Right lobe of liver (tissue), 6 donors: ENCODE results near the gene LSS. TPM values are rescaled to one million over a fixed set of nuclear protein-coding genes. Genes with fewer than 3 reads are reported as not detected.

Source experiments
- ATAC-seq, 4 donors: fragments of 200-7000 bp; cut with Tn5 transposase; one replicate each; pipeline ENCODE4 v1.9.1; 2020; ENCODE audit warnings: mild to moderate bottlenecking in 4 of 4, moderate library complexity in 4 of 4
- DNase-seq, 3 donors: peaks; one replicate each; pipeline ENCODE4 v3.0.0-alpha.2; 2020
- H3K27ac ChIP-seq, 3 donors: fragments of 200-600 bp; one replicate each; pipeline ENCODE4 v1.8.0; 2022
- H3K27me3 ChIP-seq, 2 donors: fragments of 200-600 bp; one replicate each; pipeline ENCODE4 v1.8.0; 2022
- H3K36me3 ChIP-seq, 4 donors: fragments of 200-600 bp; sonication (generic) in 1 of 4; one replicate each; pipeline versions ENCODE4 v1.5.1 to v1.8.0; 2017 to 2022; ENCODE audit warnings: control low read depth in 1 of 4
- H3K4me1 ChIP-seq, 4 donors: fragments of 200-600 bp; sonication (generic) in 1 of 4; one replicate each; pipeline versions ENCODE4 v1.5.1 to v1.8.0; 2017 to 2022; ENCODE audit warnings: control low read depth in 1 of 4
- H3K4me3 ChIP-seq, 3 donors: fragments of 200-600 bp; one replicate each; pipeline ENCODE4 v1.8.0; 2022
- H3K9me3 ChIP-seq, 4 donors: fragments of 200-600 bp; sonication (generic) in 1 of 4; one replicate each; pipeline versions ENCODE4 v1.5.1 to v1.8.0; 2017 to 2022; ENCODE audit warnings: control low read depth in 1 of 4
- CTCF ChIP-seq, 4 donors: fragments of 200-600 bp in 3 of 4; fragments of 450-650 bp in 1 of 4; IDR thresholded peaks; one replicate each; pipeline versions ENCODE4 v1.5.1 to v1.8.0; 2016 to 2022; ENCODE audit warnings: antibody characterized with exemption in 4 of 4, mild to moderate bottlenecking in 2 of 4
- POLR2A ChIP-seq: fragments of 450-650 bp; IDR thresholded peaks from one replicate; pipeline ENCODE4 v1.6.1; 2017; ENCODE audit warnings: antibody characterized with exemption, mild to moderate bottlenecking
- WGBS: methylation state at CpG from one replicate; pipeline ENCODE4 v1.1.6; 2018; ENCODE audit warnings: low coverage, low lambda C conversion rate; ENCODE audit not compliant: insufficient coverage; ENCODE audit errors: missing lambda C conversion rate; 5-methylcytosine and 5-hydroxymethylcytosine counted together
- intact Hi-C, 2 donors: fragments of 100-400 bp; cut with DNase I; formaldehyde crosslinking; loops; one replicate each; pipeline versions ENCODE4 v1.11.2 to v1.14.1; 2022
- total RNA-seq, 6 experiments: library from RNA; depleted of rRNA in 2 of 6; stranded (reverse); fragments of >200 nt in 2 of 6; fragmentation: NEBNext Ultra II Directional in 3 of 6; extraction: Animal tissue kit (Norgen Biotek cat#: 25700) in 3 of 6; gene quantifications; one replicate each; pipeline versions ENCODE4 v1.1.0 to v1.2.4, GENCODE V29; 2016 to 2023
- donor health status: DM: no; HTN: yes; CAD: no.
- donor health status: DM: no; HTN: no; CAD: no.
- donor health status: DM: no; HTN: no; CAD: no.
- donor health status: DM: no; HTN: yes; CAD: no.
- donor health status: DM: no; HTN: yes; CAD: no.

The LSS gene
- total RNA-seq, 6 experiments from 2014 or later = 37.0 to 103 (median 59.6) TPM

- no peak for TF ChIP-seq CTCF (IDR thresholded peaks at IDR 0.05)
- no peak for TF ChIP-seq POLR2A
- ATAC-seq = no peak
- 24% methylated on average over 2 of the region's 13 CpGs for WGBS
- Histone ChIP-seq H3K9me3 (no peaks in the 10 kb centered on the region), H3K27ac (no peak overlapping the region), H3K4me3 (no peak overlapping the region), H3K4me1 (peaks cover 0 to 5% (median 2%) of the 10 kb centered on the region in 4 donors), H3K36me3 (peaks cover 0 to 60% (median 14%) of the 10 kb centered on the region in 4 donors), H3K27me3 (no peaks in the 10 kb centered on the region)
- peak in 1 of 3 donors; percentile 31 for DNase-seq
- intact Hi-C loops = no loop called here
Observed at GRCh38 chr21:46219591-46220239, 8.9 kb downstream of the LSS start.

DNA sequence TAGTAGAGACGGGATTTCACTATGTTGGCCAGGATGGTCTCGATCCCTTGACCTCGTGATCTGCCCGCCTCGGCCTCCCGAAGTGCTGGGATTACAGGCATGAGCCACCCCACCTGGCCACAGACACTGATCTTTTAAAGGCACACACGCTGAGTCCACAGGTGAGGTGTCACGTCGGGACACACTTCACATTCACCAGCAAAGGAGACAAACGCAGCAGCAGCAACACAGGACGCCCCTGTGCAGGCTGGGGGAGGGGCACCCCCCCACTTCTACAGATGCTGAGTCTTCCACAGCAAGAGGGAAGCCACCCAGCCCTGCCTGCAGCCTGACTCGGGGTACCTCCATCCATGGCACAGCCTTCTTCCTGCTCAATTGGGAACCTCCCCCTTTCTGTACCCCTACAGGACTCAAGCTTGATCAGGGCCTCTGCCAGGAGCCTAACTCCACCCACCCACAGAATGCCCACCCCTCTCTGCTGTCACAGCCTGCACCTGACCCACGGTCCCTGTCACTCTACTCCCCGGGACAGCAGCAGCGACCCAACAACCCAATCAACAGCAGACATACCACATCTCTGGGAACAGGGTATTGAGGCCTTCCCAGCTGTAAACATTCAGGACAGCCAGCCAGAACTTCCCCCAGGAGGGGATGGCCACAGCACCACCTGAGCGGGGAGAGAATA, 9.5 kb downstream of the LSS start:
- Histone ChIP-seq H3K27ac (no peak overlapping the region), H3K4me1 (no peaks in the 10 kb centered on the region), H3K36me3 (peaks cover 0 to 67% (median 14%) of the 10 kb centered on the region in 4 donors), H3K9me3 (no peaks in the 10 kb centered on the region), H3K27me3 (no peaks in the 10 kb centered on the region), H3K4me3 (no peak overlapping the region)
- no peak for TF ChIP-seq CTCF (IDR thresholded peaks at IDR 0.05)
- no peak for TF ChIP-seq POLR2A
- 91% methylated on average over 8 of the region's 16 CpGs for WGBS
- ATAC-seq = no peak
- intact Hi-C loops = no loop called here
- peak in 1 of 3 donors; percentile 32 for DNase-seq

DNA sequence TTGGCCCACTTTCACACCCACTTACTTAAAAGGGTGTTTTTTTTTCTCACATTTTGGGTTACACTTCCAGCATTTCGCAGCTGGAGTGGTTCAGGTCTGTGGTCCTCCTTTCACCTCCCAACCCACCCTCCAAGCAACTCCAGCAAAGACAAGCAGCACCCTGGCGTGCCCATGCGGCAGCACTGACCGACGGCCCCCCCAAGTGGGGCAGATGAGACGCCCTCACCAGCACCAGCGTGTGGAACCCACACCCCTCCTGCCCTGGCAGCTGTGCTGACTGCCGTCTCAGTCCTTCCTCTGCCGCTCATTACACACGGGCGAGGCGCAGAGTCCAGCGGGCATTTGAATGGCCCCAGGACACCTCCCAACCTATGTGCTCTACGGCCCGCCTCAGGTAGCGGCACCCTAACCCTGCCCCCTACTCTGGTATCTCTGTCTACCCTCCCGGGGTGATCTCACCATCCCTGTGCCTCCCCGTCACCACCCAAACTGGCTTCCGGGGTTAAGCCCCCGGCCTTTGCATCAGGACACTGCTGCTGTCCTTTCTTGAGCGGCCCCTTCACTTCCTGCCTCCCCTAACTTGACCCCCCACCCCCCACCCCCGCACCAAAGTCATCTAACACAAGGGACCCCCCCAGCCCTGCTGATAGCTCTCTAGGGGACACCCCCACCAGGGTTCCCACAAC, 10.9 kb downstream of the LSS start:
- no peaks in the 10 kb centered on the region for H3K27me3 ChIP-seq
- H3K4me3 ChIP-seq = no peak overlapping the region
- no peaks in the 10 kb centered on the region for H3K9me3 ChIP-seq
- H3K36me3 ChIP-seq = peaks cover 0 to 73% (median 21%) of the 10 kb centered on the region in 4 donors
- no peaks in the 10 kb centered on the region for H3K4me1 ChIP-seq
- DNase-seq (no peak), ATAC-seq (no peak)
- H3K27ac ChIP-seq = no peak overlapping the region
- intact Hi-C loops = no loop called here
- no CpG with 5 or more reads among the region's 22 CpGs for WGBS
- no peak for TF ChIP-seq POLR2A
- TF ChIP-seq CTCF (IDR thresholded peaks at IDR 0.05) = no peak

DNA sequence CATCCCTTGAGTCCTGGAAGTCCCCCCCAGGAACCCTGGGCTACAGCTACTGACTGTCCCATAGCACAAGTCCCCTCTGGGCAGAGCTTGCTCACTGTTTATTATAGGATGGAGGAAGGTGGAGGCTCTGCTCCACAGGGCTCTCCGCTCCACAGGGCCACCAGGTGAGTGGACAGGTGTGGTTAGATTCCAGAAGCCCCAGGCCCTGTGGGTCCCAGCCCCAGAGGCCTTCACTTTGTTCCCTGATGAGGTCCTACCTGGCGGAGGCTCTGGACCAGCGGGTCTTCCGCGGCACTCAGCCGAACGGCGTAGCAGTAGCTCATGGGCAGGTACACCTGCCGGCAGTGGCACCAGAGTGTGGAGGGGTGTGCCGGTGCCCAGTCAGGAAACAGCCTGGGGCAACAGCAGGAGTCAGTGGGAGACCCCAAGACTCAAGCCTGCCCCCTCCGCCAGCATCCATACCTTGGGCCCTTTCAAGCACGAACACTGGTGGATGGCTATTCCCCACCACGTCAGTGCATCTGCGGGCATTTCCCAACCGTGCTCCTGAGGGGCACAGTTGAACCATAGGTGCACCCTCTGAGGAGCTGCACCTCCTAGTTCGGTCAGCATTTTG, 12.3 kb downstream of the LSS start:
- TF ChIP-seq CTCF (IDR thresholded peaks at IDR 0.05) (no peak), POLR2A (no peak)
- Histone ChIP-seq H3K27me3 (no peaks in the 10 kb centered on the region), H3K4me1 (no peaks in the 10 kb centered on the region), H3K4me3 (no peak overlapping the region), H3K9me3 (no peaks in the 10 kb centered on the region), H3K27ac (no peak overlapping the region), H3K36me3 (peaks cover 0 to 68% (median 17%) of the 10 kb centered on the region in 4 donors)
- WGBS = 88% methylated on average over 5 of the region's 16 CpGs
- intact Hi-C loops = no loop called here
- DNase-seq (no peak), ATAC-seq (no peak)
